Activated CD4-positive, alpha-beta T cell treated with anti-CD3 and anti-CD28 coated beads for 48 hours (primary cell): Measurements from ENCODE around the gene DPY19L3.

Experiments used
- DNase-seq: peaks from one replicate; pipeline ENCODE4 v3.0.0-alpha.2; 2020

Gene DPY19L3

GRCh38 chr19:32526895-32527294 lies 121.3 kb downstream of the DPY19L3 start:
- DNase-seq: no peak

DNA sequence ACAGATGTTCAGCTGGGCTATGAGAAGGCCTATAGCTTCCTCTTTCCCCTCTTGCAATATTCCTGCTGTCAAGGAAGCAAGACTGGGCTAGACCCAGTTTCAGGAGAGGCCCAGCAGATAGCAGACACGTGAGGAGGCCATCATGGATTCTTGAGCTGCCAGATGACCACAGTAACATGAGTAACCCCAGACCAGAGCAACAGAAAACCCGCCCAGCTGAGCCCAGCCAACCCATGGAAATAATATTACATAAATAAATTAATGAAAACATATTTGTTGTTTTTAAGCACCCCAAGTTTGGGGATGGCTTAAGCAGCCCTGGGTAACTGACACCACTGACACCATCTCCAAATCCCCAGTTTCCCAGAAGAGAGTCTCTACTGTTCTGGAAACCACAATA lies 125.2 kb downstream of the DPY19L3 start:
- no peak for DNase-seq

DNA sequence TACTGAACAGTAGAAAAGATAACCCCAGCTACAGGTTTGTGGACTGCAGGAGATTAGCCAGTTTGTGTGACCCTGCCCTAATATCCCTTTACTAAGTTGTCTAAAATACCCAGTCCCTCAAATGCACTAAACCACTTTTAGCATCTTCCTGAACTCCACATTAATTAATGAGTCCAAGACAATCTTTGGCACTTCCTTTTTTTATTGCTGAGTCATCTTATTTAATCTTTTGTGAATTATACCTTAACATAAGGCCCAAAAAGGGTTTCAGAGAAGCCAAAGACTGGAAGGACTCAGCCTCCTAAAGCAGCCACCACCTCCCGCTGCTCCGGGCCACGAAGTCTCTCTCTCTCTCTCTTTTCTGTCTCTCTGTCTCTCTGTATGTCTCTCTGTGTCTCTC lies 126.7 kb downstream of the DPY19L3 start:
- no peak for DNase-seq
